ENCODE measurements around the gene ADRA1B. TPM values are rescaled to one million over a fixed set of nuclear protein-coding genes. Genes with fewer than 3 reads are reported as not detected.
A peak's percentile ranks its signal among the peaks of the same experiment; 100 is the strongest.

Gene ADRA1B
- polyA plus RNA-seq, 2 of the 4 experiments (the other 2 are of a cell fraction): 4.4 to 8.5 TPM

GRCh38 chr5:159905496-159905895, 10.8 kb upstream of the ADRA1B start (continued):
- no peak for TF ChIP-seq TFCP2L1 (CRISPR knock-in tag; IDR thresholded peaks at IDR 0.05)
- no peak for TF ChIP-seq REST (IDR thresholded peaks at IDR 0.05)
- TF ChIP-seq HEYL (CRISPR knock-in tag; IDR thresholded peaks at IDR 0.05): no peak
- TF ChIP-seq MAFK (IDR thresholded peaks at IDR 0.05; ENCODE audit: partially characterized antibody): no peak
- TF ChIP-seq RNF2 (IDR thresholded peaks at IDR 0.05; ENCODE audit: borderline replicate concordance, low read depth): no peak
- no peak for TF ChIP-seq RCOR1 (IDR thresholded peaks at IDR 0.05; ENCODE audit: low read depth, low read length)
- TF ChIP-seq CBX8 (IDR thresholded peaks at IDR 0.05): no peak
- TF ChIP-seq SREBF2 (IDR thresholded peaks at IDR 0.05): no peak
- no peak for TF ChIP-seq MAZ (IDR thresholded peaks at IDR 0.05; ENCODE audit: borderline replicate concordance, low read depth, low read length)
- peak; percentile 63; the same call in 1 of the 2 replicates for TF ChIP-seq HOXB13 (CRISPR knock-in tag; IDR thresholded peaks at IDR 0.05; ENCODE audit: low read depth)
- no peak for TF ChIP-seq RARB (CRISPR knock-in tag; IDR thresholded peaks at IDR 0.05)
- TF ChIP-seq KDM1A (IDR thresholded peaks at IDR 0.05; ENCODE audit: low read depth): no peak
- peak; percentile 74 to 79; a peak in 4 of 5 replicates for TF ChIP-seq JUN (IDR thresholded peaks at IDR 0.05)
- TF ChIP-seq POLR2A (IDR thresholded peaks at IDR 0.05; ENCODE audit: low read length): no peak
- TF ChIP-seq BHLHE40 (IDR thresholded peaks at IDR 0.05; ENCODE audit: low read depth, low read length): no peak
- TF ChIP-seq ZNF302 (CRISPR knock-in tag; IDR thresholded peaks at IDR 0.05): no peak
- TF ChIP-seq CEBPB (IDR thresholded peaks at IDR 0.05): peak in 1 of 2 experiments; percentile 33; a peak in 1 of 4 replicates
- TF ChIP-seq PHF8 (IDR thresholded peaks at IDR 0.05; ENCODE audit: borderline replicate concordance, low read depth): no peak
- peak; percentile 33; the same call in 1 of the 2 replicates for TF ChIP-seq E2F6 (IDR thresholded peaks at IDR 0.05; ENCODE audit: borderline replicate concordance, low read depth)
- TF ChIP-seq HMGXB4 (CRISPR knock-in tag; IDR thresholded peaks at IDR 0.05; ENCODE audit: borderline replicate concordance): no peak

- H3K4me1 ChIP-seq: peaks cover 97% of the 10 kb centered on the region
- FAIRE-seq: no peak
- H3K4me3 ChIP-seq: no peak overlapping the region
- POLR2A ChIA-PET: no interaction called here
- CTCF ChIA-PET: interaction anchor here (0.7 to 1.5 kb wide), 4 partner anchors 9 to 465 kb away, joined by 3 read pairs; no protein-coding TSS in a partner anchor
- no peak for ATAC-seq
- peak overlapping the region; percentile 71 for H3K4me2 ChIP-seq
- WGBS (ENCODE audit: missing lambda C conversion rate): 96% methylated on average over 2 of the region's 2 CpGs
- no peak for DNase-seq (ENCODE audit: low read depth in 1 of 2, low spot score in 1 of 2)
- TF ChIP-seq HEYL (CRISPR knock-in tag; IDR thresholded peaks at IDR 0.05) (no peak), MAFK (IDR thresholded peaks at IDR 0.05; ENCODE audit: partially characterized antibody) (no peak), KDM5A (IDR thresholded peaks at IDR 0.05) (no peak)
- no peaks in the 10 kb centered on the region for H3K9me3 ChIP-seq
- H3K27ac ChIP-seq: peak overlapping the region; percentile 89 to 96
Measured at GRCh38 chr5:159906463-159906862, 9.8 kb upstream of the ADRA1B start.

Data from A549 (cell line).